Endodermal cell (in vitro differentiated cells): ENCODE measurements around the gene FGA. TPM values are rescaled to one million over a fixed set of nuclear protein-coding genes. Genes with fewer than 3 reads are reported as not detected.

Source experiments
- DNase-seq: peaks from one replicate; pipeline ENCODE4 v3.0.0-alpha.2; 2017
- H3K27ac ChIP-seq: 2 replicates; pipeline ENCODE4 v1.5.1; 2013; ENCODE audit warnings: mild to moderate bottlenecking, low read depth, low read length, moderate library complexity
- H3K27me3 ChIP-seq: 2 replicates; pipeline ENCODE4 v1.6.1; 2013; ENCODE audit warnings: mild to moderate bottlenecking, low read length, moderate library complexity; ENCODE audit not compliant: insufficient read depth, control insufficient read depth, poor library complexity, severe bottlenecking
- H3K36me3 ChIP-seq: 2 replicates; pipeline ENCODE4 v1.7.0; 2013; ENCODE audit warnings: mild to moderate bottlenecking, low read length, moderate library complexity; ENCODE audit not compliant: control insufficient read depth, insufficient read depth
- H3K4me1 ChIP-seq: one replicate; pipeline ENCODE4 v1.7.0; 2013; ENCODE audit warnings: low read length; ENCODE audit not compliant: control insufficient read depth, insufficient read depth
- H3K4me3 ChIP-seq: 2 replicates; pipeline ENCODE4 v1.5.1; 2013; ENCODE audit warnings: mild to moderate bottlenecking, low read length, moderate library complexity
- H3K9ac ChIP-seq: 2 replicates; pipeline ENCODE4 v1.6.1; 2013; ENCODE audit warnings: mild to moderate bottlenecking, low read length, moderate library complexity; ENCODE audit not compliant: poor library complexity, severe bottlenecking; ENCODE audit errors: extremely low read depth
- H3K9me3 ChIP-seq: 2 replicates; pipeline ENCODE4 v1.6.1; 2013; ENCODE audit warnings: mild to moderate bottlenecking, low read length, moderate library complexity; ENCODE audit not compliant: control insufficient read depth
- H3K27ac Mint-ChIP-seq: 2 replicates; pipeline ENCODE4 v1.8.0; 2020; ENCODE audit warnings: mixed read lengths
- H3K27me3 Mint-ChIP-seq: 2 replicates; pipeline ENCODE4 v1.8.0; 2021; ENCODE audit warnings: mild to moderate bottlenecking, mixed read lengths; ENCODE audit not compliant: insufficient read depth
- H3K36me3 Mint-ChIP-seq: 2 replicates; pipeline ENCODE4 v1.8.0; 2020; ENCODE audit warnings: low read depth, mixed read lengths
- H3K4me1 Mint-ChIP-seq: 2 replicates; pipeline ENCODE4 v1.8.0; 2020; ENCODE audit warnings: mixed read lengths
- H3K4me3 Mint-ChIP-seq: 2 replicates; pipeline ENCODE4 v1.8.0; 2020; ENCODE audit warnings: mild to moderate bottlenecking, moderate library complexity, mixed read lengths
- H3K9me3 Mint-ChIP-seq: 2 replicates; pipeline ENCODE4 v1.8.0; 2020; ENCODE audit warnings: mild to moderate bottlenecking, mixed read lengths
- CTCF ChIP-seq: fragments of 200-600 bp; sonication (generic); conservative IDR thresholded peaks from 2 replicates; pipeline ENCODE4 v1.5.0; 2021; ENCODE audit warnings: antibody characterized with exemption, mild to moderate bottlenecking
- WGBS, 2 experiments: methylation state at CpG; one replicate each; pipeline versions ENCODE4 v1.1.5 to v1.1.7; 2013; ENCODE audit warnings: missing lambda C conversion rate in 2 of 2, mixed read lengths in 1 of 2; ENCODE audit not compliant: insufficient coverage in 1 of 2, insufficient read length in 1 of 2; 5-methylcytosine and 5-hydroxymethylcytosine counted together
- total RNA-seq, 2 donors: library from RNA; stranded (reverse); fragmentation: NEBNext Ultra II Directional in 1 of 2; extraction: Animal tissue kit (Norgen Biotek cat#: 25700) in 1 of 2; gene quantifications; 2 replicates in 1 of 2; 3 replicates in 1 of 2; pipeline ENCODE4 v1.2.1, GENCODE V29; 2021

Gene FGA
- total RNA-seq, 2 donors from 2014 or later, result 3.1 to 3.7 TPM

- no peak for DNase-seq
- H3K27ac Mint-ChIP-seq, result no peak overlapping the region
- H3K4me3 Mint-ChIP-seq, result no peak overlapping the region
- Histone ChIP-seq H3K36me3 (no peaks in the 10 kb centered on the region), H3K4me1 (no peaks in the 10 kb centered on the region), H3K27me3 (no peaks in the 10 kb centered on the region), H3K9ac (no peak overlapping the region), H3K27ac (no peak overlapping the region), H3K4me3 (no peak overlapping the region), H3K9me3 (no peaks in the 10 kb centered on the region)
- no peaks in the 10 kb centered on the region for H3K9me3 Mint-ChIP-seq
- H3K4me1 Mint-ChIP-seq, result peaks cover 4% of the 10 kb centered on the region
- no peaks in the 10 kb centered on the region for H3K27me3 Mint-ChIP-seq
- H3K36me3 Mint-ChIP-seq, result no peaks in the 10 kb centered on the region
- WGBS, 2 experiments, result 88 to 94% methylated on average over 3 to 5 of the region's 5 CpGs
- no peak for TF ChIP-seq CTCF
Measured at GRCh38 chr4:154573190-154573870, 17.2 kb downstream of the FGA start.

- Histone ChIP-seq H3K9ac (no peak overlapping the region), H3K27me3 (no peaks in the 10 kb centered on the region), H3K27ac (no peak overlapping the region), H3K4me3 (no peak overlapping the region), H3K36me3 (no peaks in the 10 kb centered on the region), H3K4me1 (no peaks in the 10 kb centered on the region), H3K9me3 (no peaks in the 10 kb centered on the region)
- Mint-ChIP-seq H3K27ac (no peak overlapping the region), H3K4me3 (no peak overlapping the region), H3K36me3 (no peaks in the 10 kb centered on the region), H3K27me3 (no peaks in the 10 kb centered on the region), H3K4me1 (no peaks in the 10 kb centered on the region), H3K9me3 (no peaks in the 10 kb centered on the region)
- TF ChIP-seq CTCF, result no peak
- WGBS, 2 experiments, result 93 to 95% methylated on average over 5 of the region's 5 CpGs
- DNase-seq, result no peak
Measured at GRCh38 chr4:154569584-154569983, 21.0 kb downstream of the FGA start.

GRCh38 chr4:154569028-154569427 lies 21.5 kb downstream of the FGA start:
- no peak for TF ChIP-seq CTCF
- Mint-ChIP-seq H3K4me3 (no peak overlapping the region), H3K27me3 (no peaks in the 10 kb centered on the region), H3K4me1 (no peaks in the 10 kb centered on the region), H3K27ac (no peak overlapping the region), H3K36me3 (no peaks in the 10 kb centered on the region), H3K9me3 (no peaks in the 10 kb centered on the region)
- Histone ChIP-seq H3K9me3 (no peaks in the 10 kb centered on the region), H3K4me1 (no peaks in the 10 kb centered on the region), H3K4me3 (no peak overlapping the region), H3K27me3 (no peaks in the 10 kb centered on the region), H3K36me3 (no peaks in the 10 kb centered on the region), H3K27ac (no peak overlapping the region), H3K9ac (no peak overlapping the region)
- no peak for DNase-seq
- 96 to 100% methylated on average over 2 to 3 of the region's 3 CpGs for WGBS, 2 experiments
